ENCODE measurements around the gene UBTF. TPM values are rescaled to one million over a fixed set of nuclear protein-coding genes. Genes with fewer than 3 reads are reported as not detected.

Gene UBTF
- total RNA-seq, 2 experiments from 2014 or later: 170 to 175 TPM

DNA sequence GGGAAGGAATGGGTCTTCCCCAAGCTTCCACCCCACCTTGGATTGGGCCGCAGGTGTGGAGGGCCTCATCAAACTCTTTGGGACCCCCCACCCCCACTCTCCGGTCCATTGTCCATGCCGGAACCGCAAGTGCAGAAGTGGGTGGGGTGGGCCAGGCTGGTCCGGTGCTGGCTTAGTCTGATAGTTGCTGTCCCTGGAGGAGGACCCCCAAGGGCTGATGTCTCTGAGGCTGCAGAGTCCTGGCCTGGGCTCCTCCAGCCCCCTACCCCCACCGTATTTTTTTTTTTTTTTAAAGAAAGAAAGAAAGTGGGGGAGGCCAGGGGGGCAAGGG, 12.7 kb downstream of the UBTF start:
- CTCF ChIA-PET: interaction anchor here (1.0 to 1.7 kb wide), 3 partner anchors 9 to 141 kb away, joined by 3 to 7 read pairs (median 6); no protein-coding TSS in a partner anchor
- POLR2A ChIA-PET: interaction anchor here (0.6 to 1.0 kb wide), 2 partner anchors 10 to 41 kb away, joined by 3 to 6 read pairs; no protein-coding TSS in a partner anchor

DNA sequence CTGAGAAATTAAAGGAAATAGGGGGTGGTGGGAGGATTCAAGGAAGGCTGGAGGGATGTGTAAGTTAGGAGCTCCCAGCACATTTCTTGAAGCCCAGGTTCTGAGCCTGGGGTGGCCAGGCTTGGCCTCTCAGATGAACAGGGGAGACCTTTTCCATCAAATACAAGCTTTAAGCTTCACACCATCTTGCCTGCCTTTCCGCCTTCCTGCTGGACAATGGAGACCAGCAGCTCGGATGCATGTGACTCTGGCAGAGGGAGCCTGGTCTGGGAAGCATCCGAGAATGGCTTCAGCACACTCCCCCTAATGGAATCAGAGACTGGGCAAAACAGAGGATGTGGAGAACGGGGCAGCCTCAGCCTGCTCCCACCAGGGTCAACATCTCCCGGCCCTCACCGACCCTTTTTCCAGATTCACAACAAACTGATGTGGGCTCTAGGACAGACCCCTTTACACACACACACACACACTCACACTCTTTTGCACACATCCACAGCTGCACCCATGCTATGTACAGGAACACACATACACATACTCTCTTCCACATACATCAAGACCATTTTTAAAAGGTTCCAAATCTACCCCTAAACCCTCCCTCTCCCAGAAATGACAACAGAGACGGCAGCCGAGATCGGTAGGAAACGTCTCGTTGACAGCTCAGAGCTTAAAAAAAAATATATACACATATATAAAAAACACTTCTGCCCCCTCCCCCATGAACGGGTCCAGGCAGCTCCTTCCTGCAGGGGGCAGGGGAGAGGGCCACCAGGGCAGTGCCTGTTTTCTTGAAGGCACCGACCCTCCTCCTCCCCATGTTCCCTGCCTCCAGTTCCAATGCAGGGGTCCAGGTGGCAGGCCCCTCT, 13.3 kb downstream of the UBTF start:
- ChIA-PET CTCF (interaction anchor here (1.0 to 1.7 kb wide), 3 partner anchors 10 to 142 kb away, joined by 3 to 7 read pairs (median 6); no protein-coding TSS in a partner anchor), POLR2A (interaction anchor here (1.0 kb wide), 1 partner anchor 11 kb away, joined by 3 read pairs; no protein-coding TSS in a partner anchor)

DNA sequence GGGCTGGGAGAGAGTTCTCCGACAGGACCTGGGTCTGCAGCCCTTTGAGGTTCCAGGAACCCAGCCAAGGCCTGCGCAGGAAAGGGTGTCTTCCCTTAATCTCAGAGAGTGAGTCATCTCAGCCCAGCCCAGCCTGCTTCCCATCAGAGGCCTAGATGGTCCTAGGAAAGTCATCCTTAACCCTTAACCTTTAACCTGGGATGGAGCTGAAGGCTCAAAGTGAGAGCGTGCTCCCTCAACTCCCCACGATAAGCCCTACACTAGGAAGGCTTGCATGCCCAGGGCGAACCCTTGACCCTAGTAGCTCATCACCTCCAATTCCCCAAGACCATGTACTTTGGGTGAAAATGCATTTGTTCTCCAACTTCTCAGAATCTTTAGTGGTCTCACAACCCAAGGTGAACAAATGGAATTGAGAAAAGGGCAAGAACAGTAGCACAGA, 15.0 kb downstream of the UBTF start:
- ChIA-PET CTCF (interaction anchor here (0.6 to 5.1 kb wide), 7 partner anchors 10 to 1608 kb away, joined by 3 to 47 read pairs (median 4); partner anchors contain the start of genes SLC25A39, TMUB2 and UBTF), POLR2A (interaction anchor here (0.6 kb wide), 1 partner anchor 29 kb away, joined by 3 read pairs; no protein-coding TSS in a partner anchor)

DNA sequence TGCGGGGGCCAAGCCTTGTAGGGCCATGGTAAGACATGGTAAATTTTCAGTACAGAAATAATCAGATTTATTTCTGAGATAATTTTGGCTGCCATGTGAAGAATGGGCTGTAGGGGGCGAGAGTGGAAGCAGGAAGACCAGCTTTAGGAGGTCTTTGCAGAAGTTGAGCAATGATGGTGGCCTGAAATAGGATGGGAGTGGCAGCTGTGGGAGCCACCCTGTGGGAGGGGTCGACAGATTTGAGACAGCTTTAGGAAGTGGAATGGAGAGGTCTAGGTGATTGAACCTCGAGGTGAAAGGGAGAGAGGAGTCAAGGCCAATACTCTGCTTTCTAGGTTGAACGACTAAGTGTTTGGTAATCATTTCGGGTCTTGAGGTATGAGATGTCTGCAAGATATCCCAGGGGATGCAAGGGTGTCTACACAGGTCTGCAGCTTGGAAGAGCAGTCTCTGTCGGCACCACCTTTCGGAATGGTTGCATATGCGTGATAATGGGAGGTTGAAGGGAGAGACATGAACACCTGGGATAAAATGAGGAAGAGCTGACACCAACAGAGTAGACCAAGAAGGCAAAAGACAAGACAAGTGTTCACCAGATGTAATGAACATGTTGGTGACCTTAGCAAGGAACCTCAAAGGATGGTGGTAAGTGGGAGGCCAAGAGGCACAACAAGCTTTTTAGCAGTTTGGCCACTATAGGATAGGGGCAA, 15.6 kb downstream of the UBTF start:
- ChIA-PET CTCF (interaction anchor here (0.6 to 5.1 kb wide), 7 partner anchors 10 to 1607 kb away, joined by 3 to 47 read pairs (median 4); partner anchors contain the start of genes SLC25A39, TMUB2 and UBTF), POLR2A (interaction anchor here (0.6 to 1.1 kb wide), 3 partner anchors 10 to 123 kb away, joined by 3 to 4 read pairs (median 3); no protein-coding TSS in a partner anchor)

DNA sequence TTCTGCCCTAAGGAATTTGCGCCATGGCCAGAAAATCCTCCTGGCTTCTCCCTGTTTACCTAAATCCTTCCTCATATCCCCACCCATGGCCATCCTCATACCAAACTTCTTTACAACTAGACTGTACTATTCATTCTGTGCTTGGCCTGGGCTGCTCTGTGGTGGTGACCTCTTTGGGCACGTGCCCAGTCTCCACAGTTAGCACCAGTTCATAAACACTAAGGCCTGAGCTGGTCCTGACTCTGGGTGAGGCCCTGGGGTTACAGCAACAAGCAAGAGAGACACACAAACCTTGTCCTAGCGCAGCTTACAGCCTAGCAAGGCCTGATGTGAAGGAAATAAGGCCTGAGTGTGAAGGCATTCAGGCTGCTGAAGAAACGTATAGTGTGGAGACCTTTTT, 16.7 kb downstream of the UBTF start:
- POLR2A ChIA-PET: interaction anchor here (0.9 to 1.1 kb wide), 2 partner anchors 12 to 19 kb away, joined by 3 to 4 read pairs; no protein-coding TSS in a partner anchor
- CTCF ChIA-PET: interaction anchor here (2.1 to 6.0 kb wide), 3 partner anchors 8 to 16 kb away, joined by 5 to 47 read pairs (median 45); partner anchors contain the start of genes TMUB2 and UBTF

DNA sequence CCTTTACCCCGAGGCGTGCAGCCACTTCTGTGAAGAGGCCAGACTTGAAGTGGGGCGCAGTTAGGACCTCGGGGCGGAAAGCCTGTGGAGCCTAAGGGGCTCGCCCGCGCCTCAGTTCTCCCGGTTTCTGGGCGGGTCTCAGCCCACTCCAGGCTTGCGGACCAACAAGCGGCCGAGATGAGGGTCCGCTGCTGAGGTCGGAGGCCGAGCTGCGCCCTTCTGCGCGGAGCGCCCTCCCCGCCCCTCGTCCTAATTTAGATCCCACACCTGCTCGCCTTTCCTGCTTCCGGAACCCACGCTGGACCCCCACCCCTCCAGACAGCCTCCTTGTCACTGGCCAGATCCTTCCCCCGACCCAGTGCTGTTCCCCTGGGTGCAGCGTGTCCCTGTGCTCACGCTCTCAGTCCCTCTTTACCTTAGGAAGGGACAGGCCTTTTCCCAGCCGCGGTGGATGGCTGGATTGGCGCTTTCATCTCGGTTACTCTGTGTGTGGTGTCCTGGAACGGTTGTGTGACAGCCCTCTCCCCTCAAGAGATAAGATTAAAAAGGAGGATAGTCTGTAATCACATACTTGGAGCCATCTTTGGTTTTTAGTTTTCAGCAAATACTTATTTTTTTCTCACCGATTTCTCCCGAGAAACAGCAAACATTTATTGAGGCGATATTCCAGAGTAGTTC, 18.9 kb downstream of the UBTF start:
- POLR2A ChIA-PET: interaction anchor here (1.0 to 1.4 kb wide), 2 partner anchors 19 to 21 kb away, joined by 3 to 10 read pairs; no protein-coding TSS in a partner anchor
- CTCF ChIA-PET: interaction anchor here (5.1 to 6.0 kb wide), 2 partner anchors 10 to 18 kb away, joined by 45 to 47 read pairs; partner anchors contain the start of gene UBTF

DNA sequence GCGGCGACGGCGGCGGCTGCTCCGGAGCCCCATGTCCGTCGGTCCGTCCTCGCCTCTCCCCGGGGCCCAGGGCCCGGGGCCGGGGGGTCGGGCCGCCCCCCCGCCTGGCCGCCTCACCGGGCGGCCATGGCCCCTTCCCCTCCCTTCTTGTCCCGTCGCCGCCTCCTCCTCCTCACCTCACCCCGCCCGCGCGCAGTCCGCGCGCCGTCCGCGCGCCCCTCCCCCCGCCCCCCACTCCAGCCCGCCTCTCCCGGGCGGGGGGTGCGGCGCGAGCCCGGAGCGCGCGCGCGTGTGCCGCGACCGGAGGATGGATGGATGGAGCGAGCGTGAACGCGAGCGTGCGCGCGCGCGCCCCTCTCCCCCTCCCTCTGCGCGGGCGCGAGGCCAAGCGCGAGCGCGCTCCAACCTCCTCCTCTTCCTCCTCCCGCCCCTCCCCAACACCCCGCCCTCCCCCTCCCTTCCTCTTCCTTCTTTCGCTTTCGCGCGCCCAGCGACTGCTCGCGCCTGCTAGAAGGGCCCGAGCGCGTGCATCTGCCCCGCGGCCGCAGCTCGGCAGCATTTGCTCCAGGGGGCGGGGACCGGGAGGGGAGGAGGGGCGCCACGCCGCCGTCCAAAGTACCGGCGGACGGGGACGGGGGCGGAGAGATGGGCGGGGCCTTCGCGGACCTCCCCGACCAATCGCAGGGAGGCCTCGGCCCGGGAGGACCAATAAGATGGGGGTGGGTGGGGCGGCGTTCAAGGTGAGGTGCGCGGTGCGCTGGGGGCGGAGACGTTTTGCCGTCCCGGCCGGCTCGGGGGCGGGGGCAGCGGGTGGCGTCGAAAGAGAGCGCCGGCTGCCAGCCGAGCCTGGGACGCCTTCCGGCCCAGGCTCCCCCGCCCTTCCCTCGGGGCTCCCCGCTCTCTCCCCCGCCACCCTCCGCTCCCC, 19.7 kb downstream of the UBTF start, which contains the start of gene ATXN7L3:
Gene ATXN7L3, minus strand, starts transcription at position 332 of the 925 bp plus-strand sequence. CDS start 1,814 bp downstream, outside the sequence.
- ChIA-PET POLR2A (interaction anchor here (0.6 to 2.0 kb wide), 5 partner anchors 9 to 22 kb away, joined by 3 to 10 read pairs (median 4); no protein-coding TSS in a partner anchor), CTCF (interaction anchor here (2.4 to 6.0 kb wide), 3 partner anchors 11 to 146 kb away, joined by 8 to 47 read pairs (median 45); partner anchors contain the start of genes GRN and UBTF)

DNA sequence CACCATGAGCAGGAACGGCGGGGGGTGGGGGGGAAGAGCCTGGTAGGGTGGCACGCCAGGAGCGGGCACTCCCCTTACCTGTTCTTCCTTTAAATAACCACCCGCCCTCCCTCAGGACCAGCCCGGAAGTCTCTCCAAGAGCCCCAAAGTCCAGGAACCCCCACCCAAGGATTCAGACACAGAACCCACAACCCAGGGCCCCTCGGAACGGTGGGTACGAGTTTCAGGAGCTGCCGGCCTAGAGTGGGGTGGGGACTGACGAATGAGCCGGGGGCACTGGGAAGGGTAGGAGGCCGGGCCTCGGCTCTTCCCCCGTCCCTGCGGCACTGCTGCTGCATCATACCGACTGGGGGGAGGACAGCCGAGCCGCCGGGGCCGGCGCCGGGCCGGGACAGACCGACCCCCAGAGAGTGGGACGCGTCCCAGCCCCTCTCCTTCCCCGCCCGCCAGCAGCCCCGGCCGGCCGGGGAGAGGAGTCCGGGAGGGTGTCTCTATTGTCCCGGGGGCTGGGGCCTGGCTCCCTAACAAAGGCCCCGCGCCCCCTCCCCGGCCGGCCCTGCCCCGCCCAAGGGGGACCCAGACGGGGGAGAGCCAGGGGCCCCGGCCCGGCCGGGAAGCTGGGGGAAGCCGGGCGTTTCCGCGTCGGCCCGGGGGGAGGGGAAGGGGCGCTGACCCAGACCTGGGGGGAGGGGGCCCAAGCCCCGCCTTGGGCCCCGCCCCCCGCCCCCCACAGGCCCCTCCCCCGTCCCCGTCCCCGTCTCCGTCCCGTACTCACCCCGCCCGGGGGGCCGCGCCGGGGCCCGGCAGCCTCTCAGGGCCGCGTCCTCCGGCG, 20.5 kb downstream of the UBTF start:
- ChIA-PET POLR2A (interaction anchor here (0.6 to 2.0 kb wide), 7 partner anchors 10 to 114 kb away, joined by 3 to 10 read pairs (median 7); partner anchors contain the start of gene TMUB2), CTCF (interaction anchor here (1.0 to 6.0 kb wide), 6 partner anchors 10 to 154 kb away, joined by 3 to 45 read pairs (median 7); partner anchors contain the start of genes GRN and TMUB2)

DNA sequence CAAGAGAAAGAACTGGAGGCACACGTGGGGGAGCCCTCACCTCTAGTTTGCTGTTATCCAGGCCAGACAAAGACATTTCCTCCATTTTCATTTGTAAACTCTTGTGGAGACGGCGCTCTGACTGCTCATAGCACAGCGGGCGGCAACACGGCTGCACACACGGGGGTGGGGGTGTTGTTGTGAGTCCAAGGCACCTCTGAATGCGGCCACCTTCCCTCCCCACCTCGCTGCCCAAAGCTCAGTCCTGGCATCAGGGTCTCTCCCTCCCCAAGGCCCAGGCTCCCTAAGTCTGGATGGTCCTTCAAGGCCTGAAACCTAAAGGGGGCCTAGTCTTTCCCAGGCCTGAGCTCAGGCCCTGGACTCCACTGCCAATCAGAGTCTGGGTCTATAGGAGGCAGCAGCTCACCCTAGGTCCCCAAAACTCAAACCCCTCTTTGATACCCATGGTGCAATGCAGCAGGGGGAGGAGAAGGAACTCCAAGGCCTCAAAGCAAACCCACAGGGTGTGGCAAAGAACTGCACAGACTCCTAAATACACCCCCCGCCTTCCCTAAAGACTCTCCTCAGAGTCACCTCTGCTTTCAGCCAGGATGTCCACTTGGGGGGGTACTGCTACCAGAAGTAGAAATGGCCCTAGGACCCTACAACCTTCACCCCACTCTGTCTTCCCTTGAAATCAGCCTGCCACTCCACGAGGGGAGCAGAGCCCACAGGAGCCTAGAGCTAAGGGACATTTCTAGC, 21.3 kb downstream of the UBTF start:
- ChIA-PET CTCF (interaction anchor here (1.0 to 6.0 kb wide), 7 partner anchors 9 to 155 kb away, joined by 3 to 45 read pairs (median 6); partner anchors contain the start of genes GRN and TMUB2), POLR2A (interaction anchor here (0.6 to 2.0 kb wide), 5 partner anchors 10 to 22 kb away, joined by 3 to 10 read pairs (median 6); partner anchors contain the start of gene TMUB2)

DNA sequence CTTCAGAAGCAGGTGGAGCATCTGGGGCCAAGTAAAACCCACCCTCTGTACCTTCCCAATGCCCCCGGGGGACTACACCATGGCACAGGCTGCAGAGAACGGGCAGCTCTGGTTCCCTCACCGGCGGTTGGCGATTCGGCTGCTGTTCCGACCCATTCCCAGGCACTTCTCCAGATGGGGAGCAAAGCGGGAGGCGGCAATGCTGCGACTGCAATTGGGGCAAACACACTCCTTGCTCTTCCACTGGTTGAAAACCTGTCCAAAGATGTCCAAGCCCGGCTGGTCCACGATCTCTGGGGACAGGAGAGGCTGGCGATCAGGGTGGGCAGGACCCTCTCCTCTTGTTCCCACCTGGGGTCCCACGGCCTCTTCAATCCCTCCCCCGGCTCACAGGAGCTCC, 22.4 kb downstream of the UBTF start:
- POLR2A ChIA-PET: no interaction called here

DNA sequence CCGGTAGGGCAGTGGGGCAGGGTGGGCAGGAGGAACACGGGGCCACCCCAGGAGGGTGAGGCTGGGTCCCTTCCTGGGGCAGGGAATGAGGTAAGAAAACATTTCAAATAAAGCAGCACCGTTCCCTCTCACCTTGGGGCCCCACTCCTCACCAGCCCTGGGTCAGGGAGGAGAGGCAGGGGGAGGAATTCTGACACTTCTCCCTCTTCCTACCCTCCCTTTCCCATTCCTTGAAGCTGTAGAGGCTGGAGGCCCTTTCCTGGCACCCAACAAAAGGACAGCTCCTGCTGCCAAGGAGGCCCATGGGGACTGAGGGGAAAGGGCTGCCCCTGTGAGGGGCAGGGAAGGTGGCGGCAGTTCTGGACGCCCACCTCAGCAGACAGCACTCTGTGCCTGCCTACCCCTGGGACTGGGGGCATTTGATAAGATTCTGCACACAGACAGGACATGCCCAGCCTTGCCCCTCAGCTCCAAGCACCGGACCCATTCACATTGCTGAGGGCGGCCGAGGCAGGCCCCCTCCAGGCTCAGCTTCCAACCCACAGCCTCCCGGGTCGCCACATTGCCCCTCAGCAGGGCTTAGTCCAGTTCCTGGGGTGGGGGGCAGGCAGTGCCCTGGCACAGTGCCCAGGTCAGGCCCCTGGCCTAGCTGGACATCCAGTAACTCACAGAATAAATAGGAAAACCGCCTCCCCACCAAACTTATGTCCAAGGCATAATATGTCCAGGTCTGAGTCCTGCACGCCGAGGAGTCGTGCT, 26.0 kb downstream of the UBTF start:
- ChIA-PET CTCF (interaction anchor here (1.7 kb wide), 1 partner anchor 16 kb away, joined by 4 read pairs; no protein-coding TSS in a partner anchor), POLR2A (no interaction called here)

More for the DNA sequence above, 22.4 kb downstream of the UBTF start:
- CTCF ChIA-PET: interaction anchor here (1.7 to 6.0 kb wide), 3 partner anchors 13 to 148 kb away, joined by 5 to 45 read pairs (median 8); partner anchors contain the start of gene GRN

DNA sequence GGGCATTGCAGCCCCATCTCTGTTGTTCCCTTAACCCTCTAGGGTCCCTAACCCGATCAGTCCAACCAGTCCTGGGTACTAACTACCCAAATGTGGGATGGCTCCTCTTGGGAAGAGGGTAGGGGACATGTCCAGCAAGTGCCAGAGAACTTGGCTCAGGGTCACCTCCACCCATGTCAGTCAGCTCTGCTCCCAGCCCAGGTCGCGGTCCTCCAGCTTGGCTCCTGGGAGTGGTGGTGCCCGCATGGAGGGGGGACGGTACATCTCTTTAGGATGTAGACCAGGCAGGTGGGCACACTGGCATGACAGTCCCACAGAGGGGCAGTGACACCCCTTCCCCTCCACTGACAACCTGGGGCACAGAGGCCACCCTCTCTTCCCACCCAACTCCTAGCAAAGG, 26.7 kb downstream of the UBTF start:
- ChIA-PET CTCF (no interaction called here), POLR2A (no interaction called here)

DNA sequence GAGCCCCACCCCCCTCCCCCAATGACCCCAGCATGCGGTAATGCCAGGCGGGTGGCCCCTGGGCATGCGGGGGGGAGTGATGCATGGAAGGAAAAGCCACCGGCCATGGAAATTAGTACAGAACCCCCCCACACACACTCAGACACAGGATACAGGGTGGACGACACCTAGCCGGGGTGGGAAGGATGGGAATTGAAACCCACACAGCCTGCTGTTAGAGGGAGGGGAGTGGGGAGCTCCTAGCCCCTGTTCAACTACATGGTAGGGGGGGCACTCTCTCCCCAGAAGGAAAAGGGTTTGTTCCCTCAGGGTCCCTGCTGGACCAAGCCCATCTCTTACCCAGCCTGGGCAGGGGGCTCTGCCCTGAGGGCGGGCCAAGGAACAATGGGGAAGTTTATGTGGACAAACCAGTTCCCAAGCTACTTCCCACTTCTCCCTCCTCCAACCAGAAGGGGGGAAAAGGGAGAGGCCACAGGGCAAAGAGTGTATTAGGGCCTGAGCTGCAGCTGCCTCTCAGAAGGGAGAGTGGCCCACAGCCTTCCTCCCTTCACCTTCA, 27.5 kb downstream of the UBTF start:
- POLR2A ChIA-PET: no interaction called here
- CTCF ChIA-PET: no interaction called here

DNA sequence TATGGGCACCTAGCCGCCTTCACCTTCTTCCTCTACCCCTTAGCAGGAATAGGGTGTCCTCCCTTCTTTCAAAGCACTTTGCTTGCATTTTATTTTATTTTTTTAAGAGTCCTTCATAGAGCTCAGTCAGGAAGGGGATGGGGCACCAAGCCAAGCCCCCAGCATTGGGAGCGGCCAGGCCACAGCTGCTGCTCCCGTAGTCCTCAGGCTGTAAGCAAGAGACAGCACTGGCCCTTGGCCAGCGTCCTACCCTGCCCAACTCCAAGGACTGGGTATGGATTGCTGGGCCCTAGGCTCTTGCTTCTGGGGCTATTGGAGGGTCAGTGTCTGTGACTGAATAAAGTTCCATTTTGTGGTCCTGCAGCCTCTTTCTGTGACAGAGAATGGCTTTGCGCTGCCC, 28.1 kb downstream of the UBTF start:
- POLR2A ChIA-PET: interaction anchor here (0.6 kb wide), 1 partner anchor 8 kb away, joined by 4 read pairs; the partner anchor contains the start of gene ATXN7L3
- CTCF ChIA-PET: no interaction called here
